HepG2 (cell line): ENCODE data around the gene RAD54L. TPM values are rescaled to one million over a fixed set of nuclear protein-coding genes. Genes with fewer than 3 reads are reported as not detected.

Experiments
- E2F1 ChIP-seq: sonication (generic); formaldehyde crosslinking; IDR thresholded peaks from 2 replicates; pipeline ENCODE4 v1.5.0; 2020; ENCODE audit warnings: missing genetic modification reagents
- FOXA3 ChIP-seq: IDR thresholded peaks from 2 replicates; pipeline ENCODE4 v1.6.1; 2016; ENCODE audit warnings: missing genetic modification reagents, missing compliant biosample characterization
- HNRNPL ChIP-seq: fragments of 200-400 bp; formaldehyde crosslinking; IDR thresholded peaks from 2 replicates; pipeline ENCODE4 v1.6.1; 2017; ENCODE audit warnings: mild to moderate bottlenecking, low read depth, low read length
- IRF2 ChIP-seq: IDR thresholded peaks from 2 replicates; pipeline ENCODE4 v1.6.1; 2018; ENCODE audit warnings: missing genetic modification reagents, missing compliant biosample characterization
- MED13 ChIP-seq: sonication (generic); formaldehyde crosslinking; IDR thresholded peaks from 2 replicates; pipeline ENCODE4 v1.5.0; 2020; ENCODE audit warnings: missing genetic modification reagents
- PHB2 ChIP-seq: fragments of 450-650 bp; IDR thresholded peaks from 2 replicates; pipeline ENCODE4 v1.6.1; 2018; ENCODE audit not compliant: partially characterized antibody
- REXO4 ChIP-seq: sonication (generic); formaldehyde crosslinking; IDR thresholded peaks from 2 replicates; pipeline ENCODE4 v1.8.0; 2022; ENCODE audit warnings: missing genetic modification reagents, mild to moderate bottlenecking, borderline replicate concordance
- UBTF ChIP-seq: sonication (generic); formaldehyde crosslinking; IDR thresholded peaks from 2 replicates; pipeline ENCODE4 v1.4.0; 2020; ENCODE audit warnings: mild to moderate bottlenecking, missing genetic modification reagents
- ZBTB10 ChIP-seq: sonication (generic); formaldehyde crosslinking; IDR thresholded peaks from 2 replicates; pipeline ENCODE4 v1.4.0; 2020; ENCODE audit warnings: missing genetic modification reagents, borderline replicate concordance
- ZFP41 ChIP-seq: sonication (generic); formaldehyde crosslinking; IDR thresholded peaks from 2 replicates; pipeline ENCODE4 v1.4.0; 2020; ENCODE audit warnings: mild to moderate bottlenecking, missing genetic modification reagents, borderline replicate concordance
- ZFP90 ChIP-seq: sonication (generic); formaldehyde crosslinking; IDR thresholded peaks from 2 replicates; pipeline ENCODE4 v1.8.0; 2022; ENCODE audit warnings: missing genetic modification reagents, mild to moderate bottlenecking, inconsistent platforms, borderline replicate concordance
- ZNF317 ChIP-seq: sonication (generic); formaldehyde crosslinking; IDR thresholded peaks from 2 replicates; pipeline ENCODE4 v1.5.0; 2020; ENCODE audit warnings: mild to moderate bottlenecking, missing genetic modification reagents
- ZNF501 ChIP-seq: sonication (generic); formaldehyde crosslinking; IDR thresholded peaks from 2 replicates; pipeline ENCODE4 v1.5.1; 2020; ENCODE audit warnings: mild to moderate bottlenecking, moderate library complexity, missing genetic modification reagents
- ZNF749 ChIP-seq: sonication (generic); formaldehyde crosslinking; IDR thresholded peaks from 2 replicates; pipeline ENCODE4 v1.8.0; 2022; ENCODE audit warnings: mild to moderate bottlenecking, missing genetic modification reagents, moderate library complexity, borderline replicate concordance
- polyA plus RNA-seq, 8 experiments: library from polyadenylated mRNA; depleted of rRNA in 3 of 8; stranded (reverse) in 7 of 8; unstranded in 1 of 8; fragments of >200 nt; fragmentation: Illumina TruSeq in 4 of 8; extraction: Trizol in 4 of 8; gene quantifications; 2 replicates each; pipeline versions ENCODE4 v1.2.1 to v1.2.3, GENCODE V29; 2011 to 2016; ENCODE audit warnings: low read depth in 4 of 8, missing spikeins in 1 of 8, mixed read lengths in 1 of 8; ENCODE audit not compliant: insufficient read depth in 1 of 8
- total RNA-seq, 5 experiments: library from RNA; depleted of rRNA; stranded (reverse); fragments of >200 nt; fragmentation: Illumina TruSeq; extraction: Trizol; gene quantifications; 2 replicates each; pipeline ENCODE4 v1.2.3, GENCODE V29; 2016; ENCODE audit warnings: low read depth in 1 of 5

Gene RAD54L
- total and polyA plus RNA-seq, 2 of the 13 experiments (the other 11 are each of a cell fraction or from before 2014, with no cell fraction given): 10.2 to 30.0 TPM

- no peak for TF ChIP-seq E2F1
- TF ChIP-seq IRF2 (CRISPR knock-in tag): 0 out of 2 replicates have a peak, but pooled peaks have one; percentile 9
- TF ChIP-seq ZBTB10 (CRISPR knock-in tag): peak; percentile 29; the same call in 1 of the 2 replicates
- TF ChIP-seq ZFP90 (CRISPR knock-in tag): peak; percentile 42; the same call in 1 of the 2 replicates
- no peak for TF ChIP-seq FOXA3
- TF ChIP-seq ZFP41 (CRISPR knock-in tag): no peak
- TF ChIP-seq PHB2: no peak
- TF ChIP-seq REXO4: no peak
- no peak for TF ChIP-seq MED13 (CRISPR knock-in tag)
- TF ChIP-seq ZNF749 (CRISPR knock-in tag): no peak
- 0 out of 2 replicates have a peak, but pooled peaks have one; percentile 34 for TF ChIP-seq ZNF501
- 0 out of 2 replicates have a peak, but pooled peaks have one; percentile 22 for TF ChIP-seq ZNF317
- no peak for TF ChIP-seq HNRNPL
- TF ChIP-seq UBTF (CRISPR knock-in tag): peak; percentile 16; the same call in 1 of the 2 replicates
- TF ChIP-seq, all 625 proteins: peak for 82
Measured at GRCh38 chr1:46246548-46247435, 771 bp upstream of the RAD54L start (continued).
